Natural killer cell (primary cell): ENCODE measurements around the gene PRDM11. TPM values are rescaled to one million over a fixed set of nuclear protein-coding genes. Genes with fewer than 3 reads are reported as not detected.

Experiments used
- ATAC-seq, 3 donors: fragments of 150-1000 bp in 2 of 3; fragments of 200-7000 bp in 1 of 3; cut with Tn5 transposase; 1 replicate in 1 of 3; 2 replicates in 2 of 3; pipeline ENCODE4 v1.10.0; 2021; ENCODE audit warnings: mild to moderate bottlenecking in 2 of 3, moderate library complexity in 2 of 3
- DNase-seq, 2 donors: peaks; one replicate each; pipeline versions ENCODE4 v3.0.0 to v3.0.0-alpha.2; 2013 to 2021; ENCODE audit warnings: mixed read lengths in 1 of 2
- H3K27ac ChIP-seq: one replicate; pipeline ENCODE4 v1.5.1; 2013; ENCODE audit warnings: mild to moderate bottlenecking, low read length
- H3K27me3 ChIP-seq: one replicate; pipeline ENCODE4 v1.6.1; 2013; ENCODE audit warnings: low read length; ENCODE audit not compliant: control insufficient read depth, insufficient read depth
- H3K36me3 ChIP-seq: one replicate; pipeline ENCODE4 v1.6.1; 2013; ENCODE audit warnings: low read length; ENCODE audit not compliant: control insufficient read depth, insufficient read depth
- H3K4me1 ChIP-seq: one replicate; pipeline ENCODE4 v1.6.1; 2013; ENCODE audit warnings: low read length; ENCODE audit not compliant: control insufficient read depth, insufficient read depth
- H3K4me3 ChIP-seq: one replicate; pipeline ENCODE4 v1.5.1; 2013; ENCODE audit warnings: low read length
- H3K9me3 ChIP-seq: one replicate; pipeline ENCODE4 v1.6.1; 2013; ENCODE audit warnings: low read length; ENCODE audit not compliant: control insufficient read depth, insufficient read depth
- H3K27ac Mint-ChIP-seq, 2 donors: one replicate each; pipeline ENCODE4 v1.8.0; 2022; ENCODE audit warnings: mild to moderate bottlenecking in 2 of 2, mixed read lengths in 2 of 2, moderate library complexity in 1 of 2
- H3K27me3 Mint-ChIP-seq, 2 donors: one replicate each; pipeline ENCODE4 v1.8.0; 2022; ENCODE audit warnings: low read depth in 2 of 2, mixed read lengths in 2 of 2
- H3K36me3 Mint-ChIP-seq: one replicate; pipeline ENCODE4 v1.8.0; 2022; ENCODE audit warnings: mixed read lengths
- H3K4me1 Mint-ChIP-seq, 2 donors: one replicate each; pipeline ENCODE4 v1.8.0; 2022; ENCODE audit warnings: mixed read lengths in 2 of 2
- H3K4me3 Mint-ChIP-seq: one replicate; pipeline ENCODE4 v1.8.0; 2022; ENCODE audit warnings: mild to moderate bottlenecking, moderate library complexity, mixed read lengths
- H3K9me3 Mint-ChIP-seq, 2 donors: one replicate each; pipeline ENCODE4 v1.8.0; 2022; ENCODE audit warnings: mixed read lengths in 2 of 2
- CTCF ChIP-seq: fragments of 200-600 bp; IDR thresholded peaks from one replicate; pipeline ENCODE4 v1.8.0; 2022; ENCODE audit warnings: antibody characterized with exemption
- WGBS: methylation state at CpG from one replicate; pipeline ENCODE4 v1.1.7; 2013; ENCODE audit warnings: missing lambda C conversion rate; ENCODE audit not compliant: insufficient coverage; 5-methylcytosine and 5-hydroxymethylcytosine counted together
- intact Hi-C: fragments of 100-400 bp; cut with micrococcal nuclease; formaldehyde crosslinking; loops from one replicate; pipeline ENCODE4 v1.14.2; 2022
- total RNA-seq, 4 donors: library from RNA; stranded (reverse); fragments of 120-200 nt in 1 of 4; gene quantifications; one replicate each; pipeline versions ENCODE4 v1.2.3 to v1.2.4, GENCODE V29; 2013 to 2022

The PRDM11 gene
- total RNA-seq, 3 donors from 2014 or later (not counting 1 experiment from before 2014, with no cell fraction given): 10.3 to 14.7 (median 13.7) TPM

- ATAC-seq: no peak
- H3K9me3 Mint-ChIP-seq: no peaks in the 10 kb centered on the region
- intact Hi-C loops: no loop called here
These were observed 4.8 kb upstream of the PRDM11 start for GRCh38 chr11:45141631-45142030.

GRCh38 chr11:45142241-45143055, 4.0 kb upstream of the PRDM11 start:
- H3K4me1 Mint-ChIP-seq: peaks cover 15 to 16% of the 10 kb centered on the region in 2 donors
- intact Hi-C loops: no loop called here
- no peak overlapping the region for H3K27ac Mint-ChIP-seq
- H3K36me3 Mint-ChIP-seq: no peaks in the 10 kb centered on the region
- H3K9me3 Mint-ChIP-seq: no peaks in the 10 kb centered on the region
- Histone ChIP-seq H3K27ac (no peak overlapping the region), H3K36me3 (no peaks in the 10 kb centered on the region), H3K27me3 (no peaks in the 10 kb centered on the region), H3K4me1 (peaks cover 13% of the 10 kb centered on the region), H3K9me3 (no peaks in the 10 kb centered on the region), H3K4me3 (no peak overlapping the region)
- no peak for TF ChIP-seq CTCF
- no peak for DNase-seq
- no peak for ATAC-seq
- no peak overlapping the region for H3K4me3 Mint-ChIP-seq
- peaks cover 17 to 31% of the 10 kb centered on the region in 2 donors for H3K27me3 Mint-ChIP-seq
- WGBS: 86% methylated on average over 3 of the region's 4 CpGs

More at GRCh38 chr11:45141631-45142030, 4.8 kb upstream of the PRDM11 start:
- H3K4me1 Mint-ChIP-seq: peaks cover 10 to 11% of the 10 kb centered on the region in 2 donors
- Histone ChIP-seq H3K36me3 (no peaks in the 10 kb centered on the region), H3K27ac (no peak overlapping the region), H3K9me3 (no peaks in the 10 kb centered on the region), H3K4me3 (no peak overlapping the region), H3K4me1 (peaks cover 11% of the 10 kb centered on the region), H3K27me3 (no peaks in the 10 kb centered on the region)
- no peak for DNase-seq
- no peak overlapping the region for H3K4me3 Mint-ChIP-seq
- no peak overlapping the region for H3K27ac Mint-ChIP-seq
- H3K27me3 Mint-ChIP-seq: peaks cover 17 to 31% of the 10 kb centered on the region in 2 donors
- 75% methylated on average over 2 of the region's 2 CpGs for WGBS
- TF ChIP-seq CTCF: no peak
- no peaks in the 10 kb centered on the region for H3K36me3 Mint-ChIP-seq

- no peaks in the 10 kb centered on the region for H3K36me3 Mint-ChIP-seq
These were observed 2.9 kb upstream of the PRDM11 start for GRCh38 chr11:45143494-45143893.

More at GRCh38 chr11:45143494-45143893, 2.9 kb upstream of the PRDM11 start:
- H3K27ac Mint-ChIP-seq: no peak overlapping the region
- H3K4me1 Mint-ChIP-seq: peaks cover 26% of the 10 kb centered on the region in 2 donors
- no peak for TF ChIP-seq CTCF
- H3K27me3 ChIP-seq: no peaks in the 10 kb centered on the region
- ATAC-seq (no peak), DNase-seq (no peak)
- no peaks in the 10 kb centered on the region for H3K9me3 ChIP-seq
- no peaks in the 10 kb centered on the region for H3K36me3 ChIP-seq
- 100% methylated on average over 2 of the region's 2 CpGs for WGBS
- H3K4me3 ChIP-seq: no peak overlapping the region
- H3K4me3 Mint-ChIP-seq: peak overlapping the region; percentile 59
- no peak overlapping the region for H3K27ac ChIP-seq
- H3K27me3 Mint-ChIP-seq: peaks cover 15 to 24% of the 10 kb centered on the region in 2 donors
- H3K9me3 Mint-ChIP-seq: no peaks in the 10 kb centered on the region
- H3K4me1 ChIP-seq: peaks cover 22% of the 10 kb centered on the region
- intact Hi-C loops: no loop called here
